K562 (cell line): ENCODE data around the gene EZH1. TPM values are rescaled to one million over a fixed set of nuclear protein-coding genes. Genes with fewer than 3 reads are reported as not detected.

Experiments used
- AFF1 ChIP-seq, 2 experiments: fragments of 450-650 bp; IDR thresholded peaks; 2 replicates each; pipeline ENCODE4 v1.6.1; 2018; ENCODE audit warnings: mild to moderate bottlenecking in 2 of 2, low read depth in 1 of 2; ENCODE audit not compliant: partially characterized antibody in 2 of 2
- ARID3B ChIP-seq: fragments of 250-450 bp; sonication (Bioruptor Pico); IDR thresholded peaks from 2 replicates; pipeline ENCODE4 v1.4.0; 2020; ENCODE audit warnings: borderline replicate concordance
- CREB3 ChIP-seq: fragments of 450-650 bp; conservative IDR thresholded peaks from 2 replicates; pipeline ENCODE4 v1.6.1; 2016; ENCODE audit warnings: missing genetic modification characterization, low read depth, mild to moderate bottlenecking, missing compliant biosample characterization, moderate library complexity
- IFI16 ChIP-seq: fragments of 250-450 bp; sonication (Bioruptor Pico); IDR thresholded peaks from 2 replicates; pipeline ENCODE4 v2.1.2; 2022; ENCODE audit warnings: mild to moderate bottlenecking, inconsistent platforms
- KDM1A ChIP-seq, 2 experiments: fragments of 450-650 bp; IDR thresholded peaks; 2 replicates each; pipeline ENCODE4 v1.6.1; 2016; ENCODE audit warnings: mild to moderate bottlenecking in 2 of 2
- MXD1 ChIP-seq: fragments of 250-450 bp; sonication (Bioruptor Pico); IDR thresholded peaks from 2 replicates; pipeline ENCODE4 v1.8.0; 2021; ENCODE audit warnings: borderline replicate concordance, mild to moderate bottlenecking, moderate library complexity; ENCODE audit not compliant: poor library complexity, severe bottlenecking
- PKNOX1 ChIP-seq: fragments of 450-650 bp; IDR thresholded peaks from 2 replicates; pipeline ENCODE4 v1.6.1; 2016
- RBM22 ChIP-seq: fragments of 200-400 bp; formaldehyde crosslinking; IDR thresholded peaks from 2 replicates; pipeline ENCODE4 v1.6.1; 2018; ENCODE audit warnings: low read length, low read depth; ENCODE audit not compliant: poor library complexity, severe bottlenecking
- RCOR1 ChIP-seq, 2 experiments: IDR thresholded peaks; 2 replicates each; pipeline ENCODE4 v1.6.1; 2012; ENCODE audit warnings: low read depth in 2 of 2, low read length in 2 of 2, borderline replicate concordance in 1 of 2, improper control_type of control experiment in 1 of 2
- SRSF3 ChIP-seq: fragments of 200-400 bp; formaldehyde crosslinking; IDR thresholded peaks from 2 replicates; pipeline ENCODE4 v1.6.1; 2016; ENCODE audit warnings: mild to moderate bottlenecking, low read length, moderate library complexity; ENCODE audit not compliant: insufficient read depth
- ZBTB33 ChIP-seq: sonication (generic); formaldehyde crosslinking; IDR thresholded peaks from 2 replicates; pipeline ENCODE4 v1.8.1; 2023; ENCODE audit warnings: mild to moderate bottlenecking, missing genetic modification reagents
- ZNF507 ChIP-seq: conservative IDR thresholded peaks from 2 replicates; pipeline ENCODE4 v1.6.1; 2017; ENCODE audit warnings: missing genetic modification characterization, missing compliant biosample characterization
- polyA plus RNA-seq, 8 experiments: library from polyadenylated mRNA; depleted of rRNA in 4 of 8; stranded (reverse) in 5 of 8; unstranded in 3 of 8; fragments of >200 nt; fragmentation: Nextera tagmentation in 2 of 8; fragmentation: Illumina TruSeq in 1 of 8; extraction: Ambion mirVana in 2 of 8; extraction: Trizol in 1 of 8; gene quantifications; 2 replicates each; pipeline versions ENCODE4 v1.2.1 to v1.2.3, GENCODE V29; 2011 to 2014; ENCODE audit warnings: inconsistent platforms in 1 of 8, missing spikeins in 1 of 8
- total RNA-seq, 7 experiments: library from RNA; depleted of rRNA in 6 of 7; stranded (reverse); fragments of >200 nt in 6 of 7; fragmentation: Illumina TruSeq in 2 of 7; extraction: Trizol in 2 of 7; gene quantifications; 2 replicates each; pipeline versions ENCODE4 v1.2.1 to v1.2.3, GENCODE V29; 2011 to 2021; ENCODE audit warnings: low replicate concordance in 1 of 7

The EZH1 gene
- total and polyA plus RNA-seq, 9 of the 15 experiments (the other 6 are each of a cell fraction or from before 2014, with no cell fraction given): 8.6 to 40.8 (median 22.9) TPM

- TF ChIP-seq AFF1 (IDR thresholded peaks at IDR 0.05; ENCODE audit: low read depth in 1 of 2, partially characterized antibody in 2 of 2): no peak
- peak in 1 of 2 experiments; percentile 92; a peak in 3 of 4 replicates for TF ChIP-seq RCOR1 (IDR thresholded peaks at IDR 0.05; ENCODE audit: borderline replicate concordance in 1 of 2, low read depth in 2 of 2, low read length in 2 of 2)
- TF ChIP-seq PKNOX1: peak; percentile 27; the same call in 1 of the 2 replicates
- TF ChIP-seq ARID3B (CRISPR knock-in tag): no peak
- no peak for TF ChIP-seq ZBTB33 (CRISPR knock-in tag)
- TF ChIP-seq IFI16: no peak
- no peak for TF ChIP-seq SRSF3
- no peak for TF ChIP-seq ZNF507 (tag)
- TF ChIP-seq MXD1 (CRISPR knock-in tag): no peak
- no peak for TF ChIP-seq CREB3 (tag)
- peak; percentile 95 for TF ChIP-seq KDM1A (IDR thresholded peaks at IDR 0.05)
- no peak for TF ChIP-seq RBM22
Measured at GRCh38 chr17:42677921-42678781, 66.7 kb downstream of the EZH1 start (continued).
